KG1 (cell line): ENCODE results near the gene AQP11.
"Not testable (repeated sequence)": the region's sequence is repeated elsewhere in the genome, so short reads cannot be mapped to it uniquely, and the experiment has no call there.

Experiments
- DNase-seq: peaks from one replicate; lab custom pipeline; 2025; lab: John Stamatoyannopoulos, UW

Gene AQP11

GRCh38 chr11:77589521-77590193, at the start of gene AQP11:
AQP11 (plus strand) TSS chr11:77589953; CDS start chr11:77589993, 40 bp downstream.
- DNase-seq, result peak; percentile 94

GRCh38 chr11:77542296-77542695, 47.5 kb upstream of the AQP11 start:
- no peak for DNase-seq

GRCh38 chr11:77547047-77547836, 42.5 kb upstream of the AQP11 start:
- no peak for DNase-seq

- DNase-seq, result peak; percentile 59
Observed at GRCh38 chr11:77547863-77548551, 41.7 kb upstream of the AQP11 start.

- DNase-seq, result no peak
Observed at GRCh38 chr11:77548552-77549445, 41.0 kb upstream of the AQP11 start.

- DNase-seq, result not testable (repeated sequence)
Observed at GRCh38 chr11:77551426-77551825, 38.3 kb upstream of the AQP11 start.

- DNase-seq, result peak; percentile 9
Observed at GRCh38 chr11:77557553-77557952, 32.2 kb upstream of the AQP11 start.

GRCh38 chr11:77558380-77558779, 31.4 kb upstream of the AQP11 start:
- no peak for DNase-seq

GRCh38 chr11:77559686-77560401, 29.9 kb upstream of the AQP11 start:
- DNase-seq, result no peak

GRCh38 chr11:77560605-77561004, 29.1 kb upstream of the AQP11 start:
- no peak for DNase-seq

- no peak for DNase-seq
Observed at GRCh38 chr11:77561257-77561656, 28.5 kb upstream of the AQP11 start.

GRCh38 chr11:77568306-77568705, 21.4 kb upstream of the AQP11 start:
- DNase-seq, result no peak

- DNase-seq, result no peak
Observed at GRCh38 chr11:77568916-77569675, 20.7 kb upstream of the AQP11 start.

- DNase-seq, result no peak
Observed at GRCh38 chr11:77569676-77570070, 20.1 kb upstream of the AQP11 start.

- not testable (repeated sequence) for DNase-seq
Observed at GRCh38 chr11:77570896-77571295, 18.9 kb upstream of the AQP11 start.

GRCh38 chr11:77575428-77575827, 14.3 kb upstream of the AQP11 start:
- DNase-seq, result not testable (repeated sequence)

- peak; percentile 11 for DNase-seq
Observed at GRCh38 chr11:77580712-77581337, 8.9 kb upstream of the AQP11 start.

- DNase-seq, result no peak
Observed at GRCh38 chr11:77589181-77589520, 602 bp upstream of the AQP11 start.

- no peak for DNase-seq
Observed at GRCh38 chr11:77590194-77590782, 535 bp downstream of the AQP11 start.

- DNase-seq, result no peak
Observed at GRCh38 chr11:77592727-77593126, 3.0 kb downstream of the AQP11 start.
